Fibroblast of gingiva (primary cell): Measurements from ENCODE around the gene CAMSAP2.

Experiments
- DNase-seq: peaks from one replicate; pipeline ENCODE4 v3.0.0-alpha.2; 2011; ENCODE audit warnings: low read depth

Gene CAMSAP2

DNA sequence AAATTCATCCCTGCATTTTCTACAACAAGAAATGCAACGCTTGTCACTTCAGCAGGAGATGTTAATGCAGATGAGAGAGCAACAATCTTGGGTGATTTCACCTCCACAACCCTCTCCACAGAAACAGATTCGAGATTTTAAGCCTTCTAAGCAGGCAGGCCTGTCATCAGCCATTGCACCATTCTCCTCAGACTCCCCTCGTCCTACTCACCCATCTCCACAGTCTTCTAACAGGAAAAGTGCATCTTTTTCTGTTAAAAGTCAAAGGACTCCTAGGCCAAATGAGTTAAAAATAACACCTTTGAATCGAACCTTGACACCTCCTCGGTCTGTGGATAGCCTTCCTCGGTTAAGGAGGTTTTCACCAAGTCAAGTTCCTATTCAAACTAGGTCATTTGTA is 110.7 kb downstream of the CAMSAP2 start:
- no peak for DNase-seq

DNA sequence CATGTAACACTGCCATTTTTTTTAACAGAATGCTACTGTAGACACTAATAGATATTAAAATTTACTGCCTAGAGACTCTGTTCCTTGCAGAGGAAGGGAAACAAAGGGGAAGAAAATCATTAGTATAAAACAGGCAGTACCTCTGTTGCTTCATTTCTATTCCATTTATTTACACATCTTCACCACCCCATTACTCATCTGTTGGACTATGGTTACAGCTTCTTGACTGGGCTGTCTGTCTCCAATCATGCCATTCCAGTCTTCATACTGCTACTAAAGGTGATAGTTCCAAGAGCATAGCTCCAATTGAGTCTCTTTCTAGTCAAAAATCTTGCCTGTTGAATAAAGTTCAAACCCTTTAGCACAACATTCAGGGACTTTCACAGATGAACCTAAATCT is 111.9 kb downstream of the CAMSAP2 start:
- DNase-seq: no peak

DNA sequence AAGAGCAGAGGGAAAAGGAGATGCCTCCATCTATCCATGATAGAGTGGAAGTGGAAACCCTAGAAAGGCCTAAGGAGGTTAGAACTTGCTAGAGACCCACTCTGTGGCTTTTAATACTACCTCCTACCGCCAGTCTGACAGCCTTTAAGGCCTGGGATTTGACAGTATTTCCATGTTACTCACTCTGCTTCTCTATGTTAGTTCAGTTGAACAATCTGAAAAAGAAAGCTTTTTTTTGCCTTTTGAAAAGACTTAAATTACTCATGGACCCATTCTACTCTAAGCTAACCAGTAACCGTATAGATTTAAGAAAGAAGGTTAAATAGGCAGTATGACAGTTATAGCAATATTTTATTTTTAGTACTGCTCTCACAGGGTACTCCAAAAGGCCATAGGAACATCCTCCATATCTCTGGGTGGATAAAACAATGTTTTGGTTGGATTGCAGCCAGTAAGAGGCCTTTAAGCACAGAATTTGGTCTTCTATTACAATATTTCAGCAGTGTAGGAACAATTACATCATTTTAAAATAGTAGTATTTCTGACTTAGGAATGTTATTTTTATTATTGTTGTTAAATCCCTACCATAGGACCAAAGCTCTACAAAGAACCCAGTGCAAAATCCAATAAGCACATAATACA is 118.1 kb downstream of the CAMSAP2 start:
- peak; percentile 64 for DNase-seq

DNA sequence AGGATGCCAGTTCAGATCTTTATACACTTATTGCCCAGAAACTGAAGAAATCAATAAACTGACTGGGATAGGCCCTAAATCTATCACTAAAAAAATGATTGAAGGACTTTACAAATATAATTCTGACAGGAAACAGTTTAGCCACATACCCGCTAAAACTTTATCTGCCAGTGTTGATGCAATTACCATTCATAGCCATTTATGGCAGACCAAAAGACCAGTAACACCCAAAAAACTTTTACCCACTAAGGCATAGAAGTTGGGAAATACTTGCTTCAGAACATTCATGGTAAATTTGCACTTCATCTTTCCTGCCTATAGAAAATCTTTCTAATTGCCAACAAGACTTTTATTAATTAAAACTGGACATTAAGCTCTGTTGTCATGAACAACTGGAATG is 119.1 kb downstream of the CAMSAP2 start:
- DNase-seq: no peak

DNA sequence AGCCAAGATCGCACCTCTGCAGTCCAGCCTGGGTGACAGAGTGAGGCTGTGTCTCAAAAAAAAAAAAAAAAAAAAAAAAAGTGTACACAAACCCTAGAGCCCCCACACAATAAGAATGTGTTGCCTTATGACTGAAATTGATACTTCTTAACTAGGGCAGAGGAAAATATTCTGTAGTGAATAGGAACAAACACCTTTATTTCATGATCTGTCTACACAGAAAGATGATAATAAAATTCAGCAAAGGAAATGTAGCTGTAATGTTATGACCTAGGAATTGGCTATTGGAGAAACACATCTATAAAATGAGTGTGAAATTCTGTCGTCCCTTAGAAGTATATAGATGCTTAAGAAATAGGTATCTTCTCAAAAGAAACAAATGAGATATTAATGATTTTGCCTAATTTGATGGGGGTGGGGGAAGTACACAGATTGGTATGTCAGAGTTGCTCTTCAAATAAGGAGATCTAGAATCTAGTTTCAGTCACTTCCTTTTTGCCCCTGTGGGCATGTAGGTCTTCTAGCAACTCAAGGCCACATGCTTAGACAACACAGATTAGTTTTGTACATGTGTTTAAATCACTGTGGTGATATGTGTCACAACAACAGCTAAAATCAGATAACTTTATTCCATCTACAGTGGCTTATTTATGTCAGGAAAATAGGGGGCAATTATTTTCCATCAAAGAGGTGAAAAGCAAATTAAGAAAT is 123.4 kb downstream of the CAMSAP2 start:
- no peak for DNase-seq

DNA sequence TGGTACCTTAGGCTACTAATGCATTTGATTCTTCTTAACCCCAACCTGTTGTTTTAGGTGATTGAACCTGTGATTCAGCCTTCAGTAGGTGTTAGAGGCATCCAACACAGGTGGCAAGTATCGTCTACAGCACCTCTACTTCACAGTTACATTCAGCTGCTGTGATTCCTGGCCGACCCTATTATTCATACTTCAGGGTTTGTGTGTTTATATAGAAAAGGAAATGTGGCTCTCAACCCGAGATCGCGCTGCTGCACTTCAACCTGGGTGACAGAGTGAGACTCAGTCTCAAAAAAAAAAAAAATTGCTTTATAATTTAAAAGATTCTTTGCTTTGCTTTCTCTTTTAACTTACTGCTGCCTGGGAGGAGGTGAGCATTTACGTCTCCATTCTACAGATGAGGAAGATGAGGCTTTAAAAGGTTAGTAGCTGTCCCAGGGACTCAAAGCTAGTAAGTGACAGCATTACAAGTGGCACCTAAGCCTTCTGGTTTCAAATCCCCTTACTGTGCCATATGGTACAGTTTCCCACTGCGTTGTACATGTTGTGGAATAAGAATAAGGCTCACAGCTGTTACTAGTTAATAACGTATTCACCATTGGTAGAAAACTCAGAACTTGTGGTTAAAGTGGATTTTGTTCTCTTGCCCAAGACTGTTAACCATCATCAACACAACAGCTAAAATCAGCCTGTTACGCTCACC is 124.2 kb downstream of the CAMSAP2 start:
- DNase-seq: no peak

DNA sequence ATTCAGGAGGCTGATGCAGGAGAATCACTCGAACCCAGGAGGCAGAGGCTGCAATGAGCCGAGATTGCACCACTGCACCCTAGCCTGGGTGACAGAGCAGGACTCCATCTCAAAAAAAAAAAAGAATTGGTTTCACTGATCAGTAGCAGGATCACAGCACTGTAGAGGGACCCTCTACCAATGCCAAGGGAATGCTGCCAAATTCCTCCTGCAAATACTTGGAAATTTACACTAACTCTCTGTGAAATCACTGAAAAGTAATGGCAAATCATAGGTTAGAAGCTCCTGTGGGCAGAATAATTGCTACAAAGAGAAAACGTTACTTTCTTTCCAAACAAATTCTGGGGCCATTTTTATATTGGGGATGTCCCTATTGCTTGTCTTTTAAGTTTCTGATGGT is 127.4 kb downstream of the CAMSAP2 start:
- no peak for DNase-seq

DNA sequence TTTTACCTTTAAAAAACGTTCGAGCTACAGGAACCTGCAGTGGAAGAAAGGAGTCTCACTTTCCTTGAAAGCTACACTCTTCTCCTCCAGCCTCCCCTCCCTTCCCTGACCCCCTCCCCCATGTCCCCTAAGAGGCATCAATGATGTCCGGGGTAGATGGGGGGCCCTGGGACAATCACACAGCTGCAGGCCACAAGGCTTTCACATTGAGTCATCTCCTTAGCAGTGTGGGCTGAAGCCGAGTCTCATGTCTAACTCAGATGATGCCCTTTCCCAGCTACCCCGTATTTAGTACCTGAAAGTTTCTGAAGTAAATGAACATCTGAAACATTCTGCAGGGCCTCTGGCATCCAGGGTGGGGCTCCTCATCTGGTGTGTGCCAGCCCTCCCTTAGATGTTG is 127.8 kb downstream of the CAMSAP2 start:
- DNase-seq: no peak

DNA sequence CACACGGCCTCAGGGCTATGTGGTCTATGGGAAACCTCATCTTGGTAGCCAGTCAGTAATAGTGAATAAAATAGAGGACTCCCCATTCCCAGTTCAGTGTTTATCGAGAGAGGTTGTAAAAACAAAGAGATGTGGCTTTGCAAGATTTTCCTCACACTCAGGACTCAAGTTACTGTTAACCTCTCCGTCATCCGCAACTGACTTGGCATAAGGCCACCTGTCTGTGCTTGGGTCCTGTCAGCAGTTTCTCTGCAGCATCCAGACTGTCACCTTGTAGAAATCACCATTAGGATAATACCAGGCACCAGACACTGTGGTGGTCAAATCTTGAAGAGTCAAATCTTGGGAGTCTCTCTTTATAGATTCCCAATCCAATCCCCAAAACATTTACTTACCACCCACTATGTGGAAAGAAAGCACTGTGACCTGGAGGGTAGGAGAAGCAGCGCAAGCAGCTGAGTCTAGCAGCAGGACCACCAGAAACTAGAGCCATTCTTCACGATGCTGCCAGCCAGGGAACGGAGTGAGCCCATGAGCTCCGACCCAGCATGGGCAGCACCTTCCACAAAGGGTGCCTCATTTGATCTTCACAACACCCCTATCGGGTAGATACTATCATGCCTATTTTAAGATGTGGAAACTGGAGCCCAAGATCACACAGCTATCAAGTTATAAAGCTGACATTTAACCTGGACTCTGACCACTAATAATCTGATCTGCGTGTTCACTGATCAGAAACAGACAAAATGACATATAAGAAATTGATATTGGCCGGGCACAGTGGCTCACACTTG is 128.5 kb downstream of the CAMSAP2 start:
- peak; percentile 20 for DNase-seq

DNA sequence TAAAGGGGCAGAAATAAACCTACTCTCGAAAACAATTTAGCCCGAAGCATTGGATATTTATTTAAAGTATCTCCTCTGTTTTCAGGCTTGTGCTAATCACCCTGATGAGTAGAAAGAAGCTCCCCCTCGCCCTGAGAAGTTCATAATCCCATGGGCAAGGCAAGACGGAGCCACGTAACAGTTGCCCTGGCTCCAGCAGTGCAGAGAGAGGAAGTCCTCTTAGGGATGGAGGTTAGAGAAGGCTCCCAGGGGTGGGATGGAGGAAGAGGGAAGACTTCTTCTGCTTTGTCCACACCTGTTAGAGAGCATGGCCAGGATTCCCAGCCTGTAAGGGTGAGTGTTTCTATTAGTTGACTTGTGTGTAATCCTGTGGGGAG is 130.7 kb downstream of the CAMSAP2 start:
- DNase-seq: no peak

DNA sequence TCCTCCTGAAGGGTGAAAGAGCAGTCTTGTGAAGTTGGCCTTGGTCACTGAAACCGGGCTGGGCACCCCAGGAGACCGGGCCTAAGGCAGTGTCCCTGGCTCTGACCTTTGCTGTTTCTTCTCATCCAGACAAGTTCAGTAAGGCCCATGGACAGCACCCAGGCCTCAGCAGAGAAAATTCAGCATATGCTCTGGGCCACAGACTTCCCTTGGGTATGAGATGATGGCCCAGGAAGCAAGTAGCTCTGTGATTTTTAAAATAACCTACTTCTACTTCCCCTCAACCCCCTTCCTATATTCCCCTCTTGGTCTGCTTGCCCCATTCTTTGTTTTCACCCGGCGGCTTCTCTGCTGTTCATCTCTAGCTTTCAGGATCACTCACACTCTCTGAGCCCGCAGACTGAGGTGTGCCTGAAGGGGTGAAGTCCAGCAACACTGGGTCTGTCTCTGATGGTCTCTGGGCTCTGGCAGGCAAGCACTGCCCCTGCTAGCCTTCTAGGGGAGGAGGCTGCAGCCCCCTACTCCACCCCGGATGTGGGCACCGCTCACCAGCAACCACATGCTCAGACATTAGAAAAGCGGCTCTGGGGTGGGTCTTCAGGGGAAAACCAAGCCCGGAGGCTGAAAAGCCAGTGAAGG is 131.2 kb downstream of the CAMSAP2 start:
- DNase-seq: no peak

DNA sequence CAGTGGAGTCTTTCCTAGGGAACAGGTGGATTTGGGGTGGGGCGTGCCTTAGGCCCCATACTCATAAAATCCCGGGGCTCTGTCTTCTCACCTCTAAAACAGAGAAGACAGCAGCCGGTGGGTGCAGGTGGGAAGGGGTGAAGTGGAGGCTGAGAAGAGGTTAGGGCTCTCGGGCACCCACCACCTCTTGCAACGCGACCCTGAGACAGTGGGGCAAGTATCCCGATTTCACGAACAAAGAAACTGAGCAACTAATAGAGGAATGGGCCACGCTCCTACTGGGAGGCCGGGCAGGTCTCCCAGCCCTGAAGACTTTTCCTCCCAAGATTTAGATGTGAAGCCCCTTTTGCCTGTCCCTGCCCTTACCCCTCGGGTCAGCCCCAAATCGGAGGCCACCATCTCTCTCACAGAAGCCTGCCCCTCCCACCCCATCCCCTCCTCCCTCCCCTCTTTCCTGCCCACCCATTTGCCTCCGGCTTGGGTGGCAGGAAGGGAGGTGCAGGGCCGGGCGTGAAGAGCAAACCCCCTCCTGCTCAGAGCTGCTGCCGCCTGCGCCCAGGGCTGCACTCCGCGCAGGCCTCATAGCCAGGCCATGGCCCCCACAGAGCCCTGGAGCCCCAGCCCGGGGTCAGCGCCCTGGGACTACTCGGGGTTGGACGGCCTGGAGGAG is 133.9 kb downstream of the CAMSAP2 start, which contains the start of gene GPR25:
Gene GPR25 (plus strand): TSS at position 536 of the 670 bp plus-strand sequence. CDS start 57 bp downstream, at position 593.
- no peak for DNase-seq

DNA sequence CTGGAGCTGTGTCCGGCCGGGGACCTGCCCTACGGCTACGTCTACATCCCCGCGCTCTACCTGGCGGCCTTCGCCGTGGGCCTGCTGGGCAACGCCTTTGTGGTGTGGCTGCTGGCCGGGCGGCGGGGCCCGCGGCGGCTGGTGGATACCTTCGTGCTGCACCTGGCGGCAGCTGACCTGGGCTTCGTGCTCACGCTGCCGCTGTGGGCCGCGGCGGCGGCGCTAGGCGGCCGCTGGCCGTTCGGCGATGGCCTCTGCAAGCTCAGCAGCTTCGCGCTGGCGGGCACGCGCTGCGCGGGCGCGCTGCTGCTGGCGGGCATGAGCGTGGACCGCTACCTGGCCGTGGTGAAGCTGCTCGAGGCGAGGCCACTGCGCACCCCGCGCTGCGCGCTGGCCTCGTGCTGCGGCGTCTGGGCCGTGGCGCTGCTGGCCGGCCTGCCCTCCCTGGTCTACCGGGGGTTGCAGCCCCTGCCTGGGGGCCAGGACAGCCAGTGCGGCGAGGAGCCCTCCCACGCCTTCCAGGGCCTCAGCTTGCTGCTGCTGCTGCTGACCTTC is 134.5 kb downstream of the CAMSAP2 start:
- DNase-seq: no peak

DNA sequence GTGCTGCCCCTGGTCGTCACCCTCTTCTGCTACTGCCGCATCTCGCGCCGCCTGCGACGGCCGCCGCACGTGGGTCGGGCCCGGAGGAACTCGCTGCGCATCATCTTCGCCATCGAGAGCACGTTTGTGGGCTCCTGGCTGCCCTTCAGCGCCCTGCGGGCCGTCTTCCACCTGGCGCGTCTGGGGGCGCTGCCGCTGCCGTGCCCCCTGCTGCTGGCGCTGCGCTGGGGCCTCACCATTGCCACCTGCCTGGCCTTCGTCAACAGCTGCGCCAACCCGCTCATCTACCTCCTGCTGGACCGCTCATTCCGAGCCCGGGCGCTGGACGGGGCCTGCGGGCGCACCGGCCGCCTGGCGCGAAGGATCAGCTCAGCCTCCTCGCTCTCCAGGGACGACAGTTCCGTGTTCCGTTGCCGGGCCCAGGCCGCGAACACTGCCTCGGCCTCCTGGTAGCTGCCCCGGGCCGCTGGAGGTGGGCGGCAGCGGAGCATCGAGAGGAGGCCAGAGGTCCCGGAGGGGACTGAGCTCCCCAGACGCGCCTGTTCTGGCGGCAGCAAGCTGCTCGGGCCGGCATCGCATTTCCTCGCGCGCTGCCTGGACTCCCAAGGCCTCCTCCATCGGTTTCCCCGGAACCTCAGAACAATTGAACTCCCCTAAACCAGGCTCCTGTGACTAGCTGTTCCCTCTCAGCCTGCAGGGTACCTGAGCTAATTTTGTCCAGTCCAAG is 135.1 kb downstream of the CAMSAP2 start:
- no peak for DNase-seq

DNA sequence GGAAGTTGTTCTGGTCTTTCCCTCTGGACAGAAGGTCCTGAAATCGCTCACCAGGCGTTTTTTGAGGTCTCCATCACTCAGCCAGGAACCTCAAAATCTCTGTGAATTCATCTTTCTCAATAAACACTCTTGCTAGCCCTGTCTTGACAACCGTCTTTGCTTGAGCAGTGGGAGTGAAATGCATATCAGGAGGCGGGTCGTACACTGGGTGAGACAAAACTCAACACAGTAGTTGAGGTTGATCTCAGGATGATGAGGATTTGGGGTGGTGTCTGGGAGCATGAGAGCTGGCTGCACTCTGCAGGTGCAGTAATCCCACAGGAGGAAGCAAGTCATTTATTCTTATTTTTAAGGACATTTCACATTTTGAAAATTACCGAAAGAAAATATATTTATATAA is 136.0 kb downstream of the CAMSAP2 start:
- DNase-seq: no peak

DNA sequence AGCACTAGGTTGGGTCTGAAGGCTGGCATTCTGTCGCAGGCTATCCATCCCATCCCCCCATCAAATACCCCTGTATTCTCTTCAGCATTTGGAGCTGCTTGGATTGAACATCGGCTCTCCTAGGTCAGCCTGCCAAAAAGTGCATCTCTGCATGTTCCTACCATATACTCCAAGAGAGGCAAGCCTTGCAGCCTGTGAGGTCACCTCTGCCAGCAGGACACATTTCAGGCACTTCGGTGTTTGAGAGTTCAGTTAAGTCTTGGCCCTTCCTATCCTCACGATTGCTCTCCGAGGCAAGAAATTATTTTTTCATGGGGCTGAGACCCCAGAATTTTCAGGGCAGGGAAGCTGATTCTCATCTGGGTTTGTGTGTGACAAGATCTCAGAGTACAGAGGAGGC is 136.7 kb downstream of the CAMSAP2 start:
- DNase-seq: no peak

DNA sequence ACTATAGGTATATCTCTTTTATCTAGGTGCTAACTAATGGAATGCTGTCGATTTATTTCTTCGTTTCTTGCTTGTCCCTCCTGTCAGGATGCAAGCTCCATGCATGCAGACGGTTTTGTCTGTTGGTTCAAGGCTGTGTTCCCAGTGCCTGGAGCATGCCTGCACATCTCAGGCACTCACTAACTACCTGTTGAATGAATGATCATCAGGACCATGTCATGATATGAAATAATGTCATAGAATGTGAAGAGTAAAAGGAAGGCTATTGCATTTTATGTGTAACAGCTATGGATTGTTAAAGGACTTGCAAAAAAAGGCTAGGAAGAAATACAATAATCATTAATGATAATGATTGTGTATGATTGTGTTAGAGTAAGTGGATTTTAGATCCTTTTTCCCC is 138.3 kb downstream of the CAMSAP2 start:
- DNase-seq: no peak

DNA sequence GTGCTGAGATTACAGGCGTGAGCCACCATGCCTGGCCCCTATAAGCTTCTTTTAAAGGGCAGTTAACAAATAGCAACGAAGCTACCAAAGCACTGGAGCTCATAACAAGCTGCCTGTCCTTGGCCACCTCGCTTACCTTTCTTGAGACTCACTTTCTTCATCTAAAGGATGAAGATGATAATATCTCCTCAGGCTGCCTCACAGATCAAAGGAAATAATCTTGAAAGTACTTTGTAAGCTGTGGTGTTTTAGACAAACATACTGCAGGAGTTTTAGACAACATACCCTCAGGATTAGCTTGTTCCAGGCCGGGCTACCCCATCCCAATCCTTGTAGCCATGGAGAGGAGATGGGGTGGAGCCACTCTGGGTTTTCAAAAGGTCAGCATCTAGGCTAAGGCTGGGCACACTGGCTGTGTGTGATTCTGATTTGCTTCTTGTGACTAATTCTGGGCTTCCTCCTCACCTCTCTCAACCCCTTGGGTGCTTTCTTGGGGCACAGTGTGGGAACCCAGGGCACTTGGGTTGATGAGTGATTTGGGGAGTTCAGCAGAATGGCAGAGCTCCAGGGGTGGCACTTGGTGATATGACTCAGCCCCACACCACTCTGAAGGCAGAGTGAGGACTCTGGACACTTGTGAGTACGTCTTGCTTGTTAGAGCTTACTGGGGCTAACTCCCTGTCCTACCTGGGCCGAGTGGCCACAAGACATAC is 139.3 kb downstream of the CAMSAP2 start:
- DNase-seq: no peak

DNA sequence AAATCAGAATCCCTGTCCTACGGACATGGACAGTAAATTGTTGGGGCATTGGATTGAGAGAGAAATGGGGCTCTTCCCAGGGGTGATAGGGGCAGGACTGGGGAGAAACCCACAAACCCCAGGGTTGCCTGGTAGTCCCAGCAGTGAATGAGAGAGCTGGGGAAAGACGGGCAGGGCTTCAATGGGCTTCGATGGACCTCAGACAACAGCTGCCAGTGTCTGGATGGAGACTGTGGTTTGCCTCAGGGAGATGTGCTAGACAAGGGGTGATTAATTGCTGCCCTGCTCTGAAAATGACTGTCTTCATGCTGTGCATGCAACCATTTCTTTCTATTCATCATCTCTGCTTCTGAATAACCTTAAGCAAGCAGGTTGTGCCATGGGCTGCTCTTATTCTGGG is 141.5 kb downstream of the CAMSAP2 start:
- DNase-seq: no peak

DNA sequence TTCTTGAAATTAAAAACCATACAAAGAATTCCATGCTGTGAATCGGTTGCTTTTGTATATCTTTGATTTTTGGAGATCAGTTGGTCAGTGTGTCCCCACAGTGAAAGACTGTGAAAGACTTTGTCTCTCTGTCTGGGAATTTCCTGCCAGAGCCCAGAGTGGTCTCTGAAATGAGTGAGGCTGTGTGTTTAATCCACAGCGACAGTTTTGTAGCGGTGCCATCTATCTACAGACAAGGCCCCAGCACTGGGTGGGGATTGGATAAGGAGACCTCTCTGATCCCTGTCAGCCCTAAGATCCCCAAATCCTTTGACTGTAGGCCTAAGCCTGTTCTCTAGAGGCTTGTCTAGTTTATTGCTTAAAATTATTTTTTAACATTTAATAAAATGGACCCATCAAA is 144.4 kb downstream of the CAMSAP2 start:
- no peak for DNase-seq
